Measurements from ENCODE around the gene ERP44. TPM values are rescaled to one million over a fixed set of nuclear protein-coding genes. Genes with fewer than 3 reads are reported as not detected.
A peak's percentile ranks its signal among the peaks of the same experiment; 100 is the strongest.
"Not testable (repeated sequence)": the region's sequence is repeated elsewhere in the genome, so short reads cannot be mapped to it uniquely, and the experiment has no call there.

Gene ERP44
- total RNA-seq, 1 donor from 2014 or later, result 27.0 TPM

DNA sequence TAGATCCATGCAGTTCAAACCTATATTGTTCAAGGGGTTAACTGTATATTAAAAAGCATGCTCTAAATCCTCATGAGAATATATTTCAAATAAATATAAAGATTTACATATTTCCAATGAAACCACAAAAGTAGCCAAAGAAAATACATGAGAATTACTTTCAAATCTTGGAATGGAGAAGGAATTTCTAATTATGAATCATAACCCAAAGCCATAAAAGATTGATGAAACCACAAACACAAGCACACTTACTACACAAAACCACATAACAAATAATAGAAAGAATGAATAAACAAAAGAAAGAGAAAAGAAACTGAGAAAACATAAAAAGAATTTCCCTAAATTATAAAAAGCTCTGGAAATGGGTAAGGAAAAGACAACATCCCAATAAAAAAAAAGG is 16.0 kb downstream of the ERP44 start:
- no peaks in the 10 kb centered on the region for H3K36me3 ChIP-seq (ENCODE audit: insufficient read depth, low read length)
- H3K4me2 ChIP-seq (ENCODE audit: low read length), result no peak overlapping the region
- Mint-ChIP-seq H3K27me3 (ENCODE audit: low read depth, unreplicated experiment) (no peaks in the 10 kb centered on the region), H3K4me1 (ENCODE audit: low read depth, unreplicated experiment) (peaks cover 31% of the 10 kb centered on the region), H3K9me3 (ENCODE audit: unreplicated experiment) (no peaks in the 10 kb centered on the region), H3K36me3 (ENCODE audit: low read depth, unreplicated experiment) (no peaks in the 10 kb centered on the region), H3K4me3 (ENCODE audit: unreplicated experiment) (no peak overlapping the region), H3K27ac (ENCODE audit: unreplicated experiment) (no peak overlapping the region)
- DNase-seq (ENCODE audit: low read depth) (peak; percentile 53), FAIRE-seq (no peak)
- H3K4me3 ChIP-seq (ENCODE audit: insufficient read depth, low read depth, low read length), result no peak overlapping the region
- H3K9me3 ChIP-seq (ENCODE audit: insufficient read depth, low read depth, low read length), result no peaks in the 10 kb centered on the region
- H3K27ac ChIP-seq (ENCODE audit: low read depth, low read length), result no peak overlapping the region
- H4K20me1 ChIP-seq (ENCODE audit: insufficient read depth, low read length), result peaks cover 98% of the 10 kb centered on the region
- no peak for TF ChIP-seq EZH2 (IDR thresholded peaks at IDR 0.05; ENCODE audit: insufficient read depth, low read length)
- TF ChIP-seq, protein P1, sequence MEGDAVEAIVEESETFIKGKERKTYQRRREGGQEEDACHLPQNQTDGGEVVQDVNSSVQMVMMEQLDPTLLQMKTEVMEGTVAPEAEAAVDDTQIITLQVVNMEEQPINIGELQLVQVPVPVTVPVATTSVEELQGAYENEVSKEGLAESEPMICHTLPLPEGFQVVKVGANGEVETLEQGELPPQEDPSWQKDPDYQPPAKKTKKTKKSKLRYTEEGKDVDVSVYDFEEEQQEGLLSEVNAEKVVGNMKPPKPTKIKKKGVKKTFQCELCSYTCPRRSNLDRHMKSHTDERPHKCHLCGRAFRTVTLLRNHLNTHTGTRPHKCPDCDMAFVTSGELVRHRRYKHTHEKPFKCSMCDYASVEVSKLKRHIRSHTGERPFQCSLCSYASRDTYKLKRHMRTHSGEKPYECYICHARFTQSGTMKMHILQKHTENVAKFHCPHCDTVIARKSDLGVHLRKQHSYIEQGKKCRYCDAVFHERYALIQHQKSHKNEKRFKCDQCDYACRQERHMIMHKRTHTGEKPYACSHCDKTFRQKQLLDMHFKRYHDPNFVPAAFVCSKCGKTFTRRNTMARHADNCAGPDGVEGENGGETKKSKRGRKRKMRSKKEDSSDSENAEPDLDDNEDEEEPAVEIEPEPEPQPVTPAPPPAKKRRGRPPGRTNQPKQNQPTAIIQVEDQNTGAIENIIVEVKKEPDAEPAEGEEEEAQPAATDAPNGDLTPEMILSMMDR (IDR thresholded peaks at IDR 0.05; ENCODE audit: insufficient read depth, low read depth, low read length), result no peak
- H3K27me3 ChIP-seq (ENCODE audit: insufficient read depth, low read length), result peaks cover 5% of the 10 kb centered on the region
- H3K79me2 ChIP-seq (ENCODE audit: insufficient read depth, low read length), result peaks cover 60% of the 10 kb centered on the region
- peaks cover 22% of the 10 kb centered on the region for H3K4me1 ChIP-seq (ENCODE audit: insufficient read depth, low read length)
- H3K9ac ChIP-seq (ENCODE audit: low read length), result no peak overlapping the region
- no peak overlapping the region for H2AFZ ChIP-seq (ENCODE audit: low read depth, low read length)

DNA sequence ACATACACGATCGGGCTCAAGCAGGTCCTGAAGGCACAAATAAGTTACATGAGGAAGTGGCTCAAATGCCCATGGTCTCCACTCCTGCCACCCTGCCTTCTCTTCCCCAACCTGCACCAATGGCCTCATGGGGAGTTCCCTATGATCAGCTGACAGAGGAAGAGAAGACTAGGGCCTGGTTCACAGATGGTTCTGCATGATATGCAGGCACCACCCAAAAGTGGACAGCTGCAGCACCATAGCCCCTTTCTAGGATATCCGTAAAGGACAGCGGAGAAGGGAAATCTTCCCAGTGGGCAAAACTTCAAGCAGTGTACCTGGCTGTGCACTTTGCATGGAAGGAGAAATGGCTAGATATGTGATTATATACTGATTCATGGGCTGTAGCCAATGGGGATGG is 22.5 kb downstream of the ERP44 start:
- H3K9me3 Mint-ChIP-seq (ENCODE audit: unreplicated experiment); FAIRE-seq: not testable (repeated sequence)
- H4K20me1 ChIP-seq (ENCODE audit: insufficient read depth, low read length), result peaks cover 96% of the 10 kb centered on the region

DNA sequence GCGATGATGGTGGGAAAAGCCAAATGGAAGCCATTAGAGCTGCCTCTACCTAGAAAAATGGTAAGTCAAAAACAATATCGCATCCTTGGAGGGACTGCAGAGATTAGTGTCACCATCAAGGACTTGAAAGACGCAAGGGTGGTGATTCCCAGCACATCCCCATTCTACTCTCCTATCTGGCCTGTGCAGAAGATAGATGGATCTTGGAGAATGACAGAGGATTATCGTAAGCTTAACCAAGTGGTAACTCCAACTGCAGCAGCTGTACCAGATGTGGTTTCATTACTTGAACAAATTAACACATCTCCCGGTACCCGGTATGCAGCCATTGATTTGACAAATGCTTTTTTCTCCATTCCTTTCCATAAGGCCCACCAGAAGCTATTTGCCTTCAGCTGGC is 23.8 kb downstream of the ERP44 start:
- Histone ChIP-seq H3K4me1 (ENCODE audit: insufficient read depth, low read length) (no peaks in the 10 kb centered on the region), H4K20me1 (ENCODE audit: insufficient read depth, low read length) (peaks cover 96% of the 10 kb centered on the region), H3K79me2 (ENCODE audit: insufficient read depth, low read length) (peaks cover 31% of the 10 kb centered on the region), H2AFZ (ENCODE audit: low read depth, low read length) (no peak overlapping the region), H3K27ac (ENCODE audit: low read depth, low read length) (no peak overlapping the region), H3K4me3 (ENCODE audit: insufficient read depth, low read depth, low read length) (no peak overlapping the region), H3K9ac (ENCODE audit: low read length) (no peak overlapping the region), H3K4me2 (ENCODE audit: low read length) (no peak overlapping the region), H3K36me3 (ENCODE audit: insufficient read depth, low read length) (no peaks in the 10 kb centered on the region), H3K27me3 (ENCODE audit: insufficient read depth, low read length) (no peaks in the 10 kb centered on the region), H3K9me3 (ENCODE audit: insufficient read depth, low read depth, low read length) (no peaks in the 10 kb centered on the region)
- no peak for FAIRE-seq
- no peaks in the 10 kb centered on the region for H3K27me3 Mint-ChIP-seq (ENCODE audit: low read depth, unreplicated experiment)
- no peaks in the 10 kb centered on the region for H3K9me3 Mint-ChIP-seq (ENCODE audit: unreplicated experiment)
- TF ChIP-seq EZH2 (IDR thresholded peaks at IDR 0.05; ENCODE audit: insufficient read depth, low read length), result no peak
- TF ChIP-seq, protein P1 (IDR thresholded peaks at IDR 0.05; ENCODE audit: insufficient read depth, low read depth, low read length), result no peak
- DNase-seq (ENCODE audit: low read depth), result no peak
- peaks cover 18% of the 10 kb centered on the region for H3K4me1 Mint-ChIP-seq (ENCODE audit: low read depth, unreplicated experiment)
- no peak overlapping the region for H3K4me3 Mint-ChIP-seq (ENCODE audit: unreplicated experiment)
- H3K27ac Mint-ChIP-seq (ENCODE audit: unreplicated experiment), result no peak overlapping the region
- H3K36me3 Mint-ChIP-seq (ENCODE audit: low read depth, unreplicated experiment), result no peaks in the 10 kb centered on the region

More for the DNA sequence above, 22.5 kb downstream of the ERP44 start:
- H3K27ac Mint-ChIP-seq (ENCODE audit: unreplicated experiment); H3K27ac ChIP-seq (ENCODE audit: low read depth, low read length); H3K36me3 Mint-ChIP-seq (ENCODE audit: low read depth, unreplicated experiment); H3K4me3 ChIP-seq (ENCODE audit: insufficient read depth, low read depth, low read length); DNase-seq (ENCODE audit: low read depth); H3K4me1 ChIP-seq (ENCODE audit: insufficient read depth, low read length); H3K27me3 Mint-ChIP-seq (ENCODE audit: low read depth, unreplicated experiment); H3K4me3 Mint-ChIP-seq (ENCODE audit: unreplicated experiment); H3K9ac ChIP-seq (ENCODE audit: low read length); H3K36me3 ChIP-seq (ENCODE audit: insufficient read depth, low read length); H3K4me2 ChIP-seq (ENCODE audit: low read length); H3K9me3 ChIP-seq (ENCODE audit: insufficient read depth, low read depth, low read length); H3K27me3 ChIP-seq (ENCODE audit: insufficient read depth, low read length); H2AFZ ChIP-seq (ENCODE audit: low read depth, low read length): not testable (repeated sequence)
- peaks cover 35% of the 10 kb centered on the region for H3K79me2 ChIP-seq (ENCODE audit: insufficient read depth, low read length)
- H3K4me1 Mint-ChIP-seq (ENCODE audit: low read depth, unreplicated experiment), result peaks cover 13% of the 10 kb centered on the region

Measured in astrocyte (in vitro differentiated cells and primary cell).